Tibial nerve (tissue), 3 donors: ENCODE data around the gene RAB4B.

Source experiments
- POLR2A ChIP-seq, 2 donors: fragments of 450-650 bp; IDR thresholded peaks; one replicate each; pipeline ENCODE4 v1.6.1; 2017; ENCODE audit warnings: antibody characterized with exemption in 2 of 2, mild to moderate bottlenecking in 2 of 2, moderate library complexity in 2 of 2
- TF ChIP-seq, protein P1 (sequence below), 5 experiments: fragments of 200-600 bp in 3 of 5; fragments of 450-650 bp in 2 of 5; sonication (generic) in 3 of 5; IDR thresholded peaks; one replicate each; pipeline ENCODE4 v1.5.1; 2016 to 2019; ENCODE audit warnings: antibody characterized with exemption in 5 of 5, mild to moderate bottlenecking in 3 of 5, moderate library complexity in 2 of 5

GRCh38 chr19:40763963-40764362, 14.1 kb upstream of the RAB4B start:
- TF ChIP-seq, protein P1, sequence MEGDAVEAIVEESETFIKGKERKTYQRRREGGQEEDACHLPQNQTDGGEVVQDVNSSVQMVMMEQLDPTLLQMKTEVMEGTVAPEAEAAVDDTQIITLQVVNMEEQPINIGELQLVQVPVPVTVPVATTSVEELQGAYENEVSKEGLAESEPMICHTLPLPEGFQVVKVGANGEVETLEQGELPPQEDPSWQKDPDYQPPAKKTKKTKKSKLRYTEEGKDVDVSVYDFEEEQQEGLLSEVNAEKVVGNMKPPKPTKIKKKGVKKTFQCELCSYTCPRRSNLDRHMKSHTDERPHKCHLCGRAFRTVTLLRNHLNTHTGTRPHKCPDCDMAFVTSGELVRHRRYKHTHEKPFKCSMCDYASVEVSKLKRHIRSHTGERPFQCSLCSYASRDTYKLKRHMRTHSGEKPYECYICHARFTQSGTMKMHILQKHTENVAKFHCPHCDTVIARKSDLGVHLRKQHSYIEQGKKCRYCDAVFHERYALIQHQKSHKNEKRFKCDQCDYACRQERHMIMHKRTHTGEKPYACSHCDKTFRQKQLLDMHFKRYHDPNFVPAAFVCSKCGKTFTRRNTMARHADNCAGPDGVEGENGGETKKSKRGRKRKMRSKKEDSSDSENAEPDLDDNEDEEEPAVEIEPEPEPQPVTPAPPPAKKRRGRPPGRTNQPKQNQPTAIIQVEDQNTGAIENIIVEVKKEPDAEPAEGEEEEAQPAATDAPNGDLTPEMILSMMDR (IDR thresholded peaks at IDR 0.05) = no peak
- TF ChIP-seq POLR2A (IDR thresholded peaks at IDR 0.05) = no peak
